GM19455 (cell line): ENCODE measurements around the gene CCDC9.
"Not testable (repeated sequence)": the region's sequence is repeated elsewhere in the genome, so short reads cannot be mapped to it uniquely, and the experiment has no call there.

Experiments used
- ATAC-seq: cut with Tn5 transposase; IDR thresholded peaks from one replicate; pipeline ENCODE4 v1.9.1; 2021; ENCODE audit not compliant: unreplicated experiment

CCDC9 gene

DNA sequence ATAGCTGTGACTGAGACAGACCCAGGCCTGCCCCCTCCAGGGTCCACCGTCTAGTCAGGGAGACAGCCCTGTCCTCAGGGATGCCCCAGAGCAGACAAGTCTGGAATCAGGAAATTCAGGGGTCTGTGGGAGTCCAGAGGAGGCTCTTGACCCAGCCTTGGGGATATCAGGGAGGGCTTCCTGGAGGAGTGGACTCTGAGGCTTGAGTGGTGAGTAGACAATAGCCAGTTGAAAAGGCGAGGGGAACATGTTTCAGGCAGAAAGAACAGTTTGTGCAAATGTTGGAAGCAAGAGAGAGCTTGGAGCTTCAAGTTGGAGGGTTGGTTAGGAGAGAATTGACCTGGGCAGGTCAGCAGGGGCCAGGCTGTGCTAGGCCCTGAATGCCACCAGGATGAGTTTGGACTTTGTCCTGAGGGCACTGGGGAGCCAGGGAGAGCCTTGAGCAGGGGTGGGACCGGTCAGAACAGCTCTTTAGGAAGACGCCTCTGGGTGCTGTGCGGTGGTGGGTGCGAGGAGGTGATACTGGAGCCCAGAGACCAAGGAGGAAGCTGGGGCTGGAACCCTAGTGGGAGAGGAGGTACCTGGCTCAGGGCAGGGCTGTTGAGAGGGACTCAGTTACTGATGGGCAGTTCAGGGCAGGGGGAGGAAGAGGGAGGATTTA is 2.7 kb downstream of the CCDC9 start:
- no peak for ATAC-seq

DNA sequence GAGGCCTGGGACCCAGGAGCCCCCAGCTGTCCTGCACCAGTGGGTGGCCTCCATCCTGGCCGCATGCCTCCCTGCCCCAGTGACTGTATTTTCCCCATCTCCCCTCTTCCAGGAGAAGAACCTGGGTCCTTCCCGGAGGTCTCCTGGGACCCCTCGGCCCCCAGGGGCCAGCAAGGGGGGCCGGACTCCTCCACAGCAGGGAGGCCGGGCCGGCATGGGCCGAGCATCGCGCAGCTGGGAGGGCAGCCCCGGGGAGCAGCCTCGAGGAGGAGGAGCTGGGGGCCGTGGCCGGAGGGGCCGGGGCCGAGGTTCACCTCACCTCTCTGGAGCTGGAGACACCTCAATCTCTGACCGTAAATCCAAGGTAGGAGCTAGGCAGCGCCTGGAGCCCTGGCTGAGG is 4.2 kb downstream of the CCDC9 start:
- ATAC-seq, result no peak

GRCh38 chr19:47261946-47262793 is 5.8 kb downstream of the CCDC9 start:
- ATAC-seq, result not testable (repeated sequence)

DNA sequence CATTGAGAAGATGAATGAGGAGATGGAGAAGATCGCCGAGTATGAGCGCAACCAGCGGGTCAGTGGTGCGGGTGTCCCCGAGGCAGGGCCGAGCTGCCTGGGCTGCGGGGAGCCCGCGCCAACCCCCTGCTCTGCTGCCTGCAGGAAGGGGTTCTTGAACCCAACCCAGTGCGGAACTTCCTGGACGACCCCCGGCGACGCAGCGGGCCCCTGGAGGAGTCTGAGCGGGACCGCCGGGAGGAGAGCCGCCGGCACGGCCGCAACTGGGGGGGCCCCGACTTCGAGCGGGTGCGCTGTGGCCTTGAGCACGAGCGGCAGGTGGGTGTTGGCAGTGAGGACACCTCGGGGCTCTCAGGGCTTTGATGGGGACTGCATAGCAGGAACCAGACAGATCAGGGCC is 8.3 kb downstream of the CCDC9 start:
- ATAC-seq, result no peak

DNA sequence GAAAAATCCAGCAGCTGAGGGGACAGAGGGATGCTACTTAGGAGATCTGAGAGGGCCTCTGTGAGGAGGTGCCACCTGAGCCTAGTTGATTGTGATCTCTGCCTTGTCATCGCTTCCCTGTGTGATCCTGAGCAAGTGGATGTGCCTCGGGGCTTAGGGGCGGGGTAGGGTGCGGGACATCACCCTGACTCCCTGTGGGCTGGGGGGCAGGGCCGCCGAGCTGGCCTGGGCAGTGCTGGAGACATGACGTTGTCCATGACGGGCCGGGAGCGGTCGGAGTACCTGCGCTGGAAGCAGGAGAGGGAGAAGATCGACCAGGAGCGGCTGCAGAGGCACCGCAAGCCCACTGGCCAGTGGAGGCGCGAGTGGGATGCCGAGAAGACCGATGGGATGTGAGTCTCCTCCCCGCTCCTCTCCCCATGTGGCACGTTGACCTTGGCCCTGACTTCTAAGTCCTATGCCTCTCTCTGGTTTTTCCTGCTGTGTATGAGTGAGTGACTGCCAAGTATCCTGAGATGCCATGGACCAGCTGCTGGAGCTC is 10.1 kb downstream of the CCDC9 start:
- no peak for ATAC-seq

DNA sequence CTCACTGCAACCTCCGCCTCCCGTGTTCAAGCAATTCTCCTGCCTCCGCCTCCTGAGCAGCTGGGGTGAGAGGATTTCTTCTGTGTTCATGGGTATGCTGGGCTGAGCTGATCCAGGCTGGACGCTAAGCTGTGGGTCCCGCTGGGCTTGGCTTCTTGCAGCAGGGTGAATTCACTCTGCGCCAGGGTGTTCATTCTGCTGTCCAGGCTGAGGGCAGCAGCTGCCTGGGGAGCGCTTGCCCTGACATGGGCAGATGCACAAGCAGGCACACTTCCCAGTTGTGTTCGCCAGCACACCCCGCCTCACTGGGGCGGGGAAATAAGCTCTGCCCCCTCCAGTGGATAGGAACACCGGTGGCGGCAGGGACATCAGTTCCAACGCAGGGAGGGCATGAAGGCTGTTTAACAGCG is 11.0 kb downstream of the CCDC9 start:
- ATAC-seq, result no peak

- no peak for ATAC-seq
Measured at GRCh38 chr19:47268028-47268427, 11.7 kb downstream of the CCDC9 start.

DNA sequence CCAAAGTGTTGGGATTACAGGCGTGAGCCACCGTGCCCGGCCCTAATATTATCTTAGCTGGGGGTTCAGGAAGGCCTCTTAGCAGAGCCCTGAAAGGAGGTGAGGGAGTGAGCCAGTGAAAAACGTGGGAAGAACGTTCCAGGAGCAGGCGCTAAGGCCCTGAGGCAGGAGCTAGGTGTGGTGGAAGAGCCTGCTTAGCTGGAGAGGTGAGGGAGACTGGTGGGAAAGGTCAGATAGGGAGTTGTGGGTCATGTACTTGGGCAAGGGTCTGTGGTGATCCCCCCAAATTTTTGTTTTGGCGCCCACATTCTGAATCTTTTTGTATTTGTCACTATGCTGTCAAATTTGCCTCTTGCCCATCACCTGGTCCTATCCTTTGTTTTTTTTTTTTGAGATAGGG is 13.3 kb downstream of the CCDC9 start:
- ATAC-seq, result no peak

DNA sequence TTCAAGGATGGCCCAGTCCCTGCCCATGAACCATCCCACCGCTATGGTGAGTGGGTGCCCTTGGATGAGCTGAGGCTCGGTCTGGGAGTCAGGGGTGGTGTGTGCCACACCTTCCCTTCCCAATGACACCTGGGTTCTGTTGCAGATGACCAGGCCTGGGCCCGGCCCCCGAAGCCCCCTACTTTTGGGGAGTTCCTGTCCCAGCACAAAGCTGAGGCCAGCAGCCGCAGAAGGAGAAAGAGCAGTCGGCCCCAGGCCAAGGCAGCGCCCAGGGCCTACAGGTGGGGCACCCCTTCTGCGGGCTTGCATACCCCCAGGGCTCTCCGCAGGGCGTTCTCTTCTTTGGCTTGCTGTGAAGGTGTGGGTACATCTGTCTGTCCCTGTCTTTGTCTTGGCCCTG is 14.1 kb downstream of the CCDC9 start:
- no peak for ATAC-seq

GRCh38 chr19:47271949-47272348 is 15.6 kb downstream of the CCDC9 start:
- ATAC-seq, result no peak

DNA sequence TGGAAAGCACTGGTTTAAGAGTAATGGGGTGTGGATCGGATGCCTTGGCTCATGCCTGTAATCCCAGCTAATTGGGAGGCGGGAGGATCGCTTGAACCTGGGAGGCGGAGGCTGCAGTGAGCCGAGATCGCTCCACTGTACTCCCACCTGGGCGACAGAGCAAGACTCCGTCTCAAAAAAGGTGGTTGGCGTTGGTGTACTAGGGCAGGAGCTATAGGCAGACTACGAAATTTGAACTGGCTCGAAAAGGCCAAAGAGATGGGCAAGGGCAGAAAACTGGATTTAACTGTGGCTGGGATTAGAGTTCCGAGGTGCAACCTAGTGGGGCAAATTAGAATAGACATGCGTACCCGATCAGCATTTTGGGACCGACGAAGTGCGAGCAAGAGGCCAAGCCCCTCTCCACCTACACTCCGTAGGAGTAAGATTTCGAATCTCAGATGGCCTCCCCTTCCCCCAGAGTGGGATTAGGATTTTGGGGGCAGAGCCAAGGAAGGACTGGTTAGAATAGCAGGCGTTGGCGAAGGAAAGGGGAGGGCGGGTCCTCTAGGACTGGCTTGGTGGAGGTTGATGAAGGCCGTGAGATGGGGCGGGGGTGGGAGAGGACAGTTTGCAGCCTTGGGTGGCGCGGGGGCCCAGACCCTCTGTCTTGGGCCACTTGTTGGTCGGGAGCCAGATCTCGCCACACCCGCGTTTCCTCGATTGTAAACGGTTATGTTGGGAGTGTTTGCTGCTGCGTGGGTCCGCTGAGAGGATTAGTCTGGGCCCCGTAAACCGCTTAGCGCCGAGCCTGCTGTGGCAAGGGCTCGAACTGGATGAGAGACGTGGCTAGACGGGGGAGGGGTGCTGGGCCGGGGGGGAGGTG is 16.4 kb downstream of the CCDC9 start:
- ATAC-seq, result no peak

GRCh38 chr19:47273313-47274070 is 17.2 kb downstream of the CCDC9 start:
- ATAC-seq, result peak; percentile 70

DNA sequence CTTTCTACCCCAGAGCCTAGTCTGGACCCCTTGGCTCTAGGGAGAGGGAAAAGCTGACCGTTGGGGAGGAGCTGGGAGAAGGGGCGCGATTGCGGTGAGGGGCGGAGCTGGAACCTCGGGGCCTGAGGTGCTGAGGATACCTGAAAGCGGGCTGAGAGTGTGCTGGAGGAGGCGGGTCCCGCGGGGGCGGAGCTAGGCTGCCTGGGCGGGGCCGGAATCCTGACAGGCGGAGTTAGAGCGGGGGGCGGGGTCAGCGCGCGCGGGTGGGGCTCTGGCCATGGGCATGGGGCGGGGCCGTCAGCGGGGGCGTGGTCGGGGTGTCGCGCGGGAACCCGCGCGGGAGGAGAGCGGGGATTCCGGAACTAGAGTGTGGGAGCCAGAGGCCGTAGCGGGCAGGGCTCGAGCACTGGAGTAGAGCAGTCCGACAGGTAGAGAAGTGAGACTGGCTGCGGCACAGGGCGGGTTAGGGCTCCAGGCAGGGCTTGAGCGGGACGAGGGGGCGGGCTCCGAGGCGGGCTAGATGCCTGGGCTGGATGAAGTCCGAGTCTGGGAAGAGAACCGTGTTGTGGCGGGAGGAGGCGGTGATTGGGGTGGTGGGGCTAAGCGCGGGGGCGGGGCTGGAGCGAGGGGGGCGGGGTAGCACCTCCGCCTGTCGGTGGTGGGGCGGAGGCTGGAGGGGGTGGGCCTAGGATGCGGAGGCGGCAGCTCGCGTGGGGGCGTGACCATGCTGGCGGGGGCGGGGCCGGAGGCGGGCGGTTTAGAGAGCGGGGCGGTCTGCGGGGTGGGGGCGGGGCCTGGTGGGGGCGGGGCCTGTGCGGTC is 18.0 kb downstream of the CCDC9 start, which contains the start of gene INAFM1:
TSS of gene INAFM1 (plus strand) at position 815 of the 820 bp plus-strand sequence. CDS start 35 bp downstream, outside the sequence.
- ATAC-seq, result peak; percentile 58

GRCh38 chr19:47274891-47275761 is 18.8 kb downstream of the CCDC9 start:
- peak; percentile 11 for ATAC-seq

DNA sequence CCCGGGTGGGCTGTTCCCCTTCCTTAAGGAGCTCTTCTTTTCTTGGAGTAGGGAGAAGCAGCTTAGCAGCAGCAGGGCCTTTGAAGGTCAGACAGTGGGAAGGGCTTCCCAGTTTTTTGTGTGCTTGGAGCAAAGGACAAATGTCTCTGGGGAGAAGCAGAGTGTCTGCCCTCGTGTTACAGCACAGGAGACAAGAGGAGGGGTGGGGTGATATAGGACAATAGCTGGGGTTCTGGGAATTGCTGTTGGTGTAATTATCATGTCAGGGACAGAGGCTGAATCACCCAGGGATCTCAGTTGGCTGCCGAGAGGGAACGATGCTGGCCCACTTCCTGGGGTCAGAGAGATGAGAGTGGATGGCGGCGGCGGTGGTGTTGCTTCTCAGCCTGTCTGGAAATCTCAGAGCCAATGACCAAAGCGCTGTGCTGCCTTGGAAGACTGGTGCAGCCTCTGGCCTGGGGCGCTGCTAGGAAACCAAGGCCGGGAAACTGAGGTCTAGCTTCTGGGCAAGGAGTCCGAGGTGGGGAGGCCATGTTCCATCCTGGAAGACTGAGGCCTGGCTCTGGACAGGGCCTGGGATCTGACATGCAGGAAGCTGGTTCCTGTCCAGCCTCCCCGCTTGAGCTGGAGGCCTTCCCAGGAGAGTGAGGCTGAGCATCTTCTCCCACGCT is 19.6 kb downstream of the CCDC9 start:
- ATAC-seq, result no peak

GRCh38 chr19:47276513-47276912 is 20.2 kb downstream of the CCDC9 start:
- ATAC-seq, result not testable (repeated sequence)

- ATAC-seq, result no peak
Measured at GRCh38 chr19:47280183-47280797, 24.0 kb downstream of the CCDC9 start.
